HG03175 (cell line): ENCODE results near the gene AACS.
"Not testable (repeated sequence)": the region's sequence is repeated elsewhere in the genome, so short reads cannot be mapped to it uniquely, and the experiment has no call there.

Source experiments
- ATAC-seq: cut with Tn5 transposase; IDR thresholded peaks from one replicate; pipeline ENCODE4 v1.9.1; 2021; ENCODE audit warnings: mild to moderate bottlenecking, moderate library complexity; ENCODE audit not compliant: unreplicated experiment

Gene AACS

GRCh38 chr12:125056306-125056705 lies 8.9 kb upstream of the AACS start:
- ATAC-seq: no peak

- no peak for ATAC-seq
Observed at GRCh38 chr12:125057708-125058107, 7.5 kb upstream of the AACS start.

GRCh38 chr12:125061229-125061628 lies 4.0 kb upstream of the AACS start:
- no peak for ATAC-seq

GRCh38 chr12:125063522-125063921 lies 1.7 kb upstream of the AACS start:
- not testable (repeated sequence) for ATAC-seq

GRCh38 chr12:125064492-125064891 lies 743 bp upstream of the AACS start:
- ATAC-seq: no peak

- ATAC-seq: no peak
Observed at GRCh38 chr12:125065919-125066570, 810 bp downstream of the AACS start.

GRCh38 chr12:125068391-125068790 lies 3.2 kb downstream of the AACS start:
- ATAC-seq: no peak

GRCh38 chr12:125069616-125070015 lies 4.4 kb downstream of the AACS start:
- ATAC-seq: no peak

GRCh38 chr12:125070112-125070511 lies 4.9 kb downstream of the AACS start:
- no peak for ATAC-seq

GRCh38 chr12:125070661-125071390 lies 5.6 kb downstream of the AACS start:
- no peak for ATAC-seq

GRCh38 chr12:125071456-125071855 lies 6.2 kb downstream of the AACS start:
- no peak for ATAC-seq

- no peak for ATAC-seq
Observed at GRCh38 chr12:125072496-125072895, 7.3 kb downstream of the AACS start.

GRCh38 chr12:125074294-125074693 lies 9.1 kb downstream of the AACS start:
- not testable (repeated sequence) for ATAC-seq

GRCh38 chr12:125076103-125076502 lies 10.9 kb downstream of the AACS start:
- ATAC-seq: no peak

GRCh38 chr12:125079084-125079483 lies 13.8 kb downstream of the AACS start:
- no peak for ATAC-seq

- no peak for ATAC-seq
Observed at GRCh38 chr12:125079648-125080645, 14.7 kb downstream of the AACS start.

GRCh38 chr12:125081427-125081826 lies 16.2 kb downstream of the AACS start:
- no peak for ATAC-seq

- no peak for ATAC-seq
Observed at GRCh38 chr12:125083072-125083471, 17.8 kb downstream of the AACS start.

- not testable (repeated sequence) for ATAC-seq
Observed at GRCh38 chr12:125088199-125088598, 23.0 kb downstream of the AACS start.

- ATAC-seq: no peak
Observed at GRCh38 chr12:125089083-125089482, 23.8 kb downstream of the AACS start.

- ATAC-seq: no peak
Observed at GRCh38 chr12:125089626-125090025, 24.4 kb downstream of the AACS start.
